GOT3 (cell line): ENCODE measurements around the gene STX12.
"Not testable (repeated sequence)": the region's sequence is repeated elsewhere in the genome, so short reads cannot be mapped to it uniquely, and the experiment has no call there.

Experiments used
- DNase-seq: peaks from one replicate; lab custom pipeline; 2025; ENCODE audit warnings: mixed read lengths; lab: John Stamatoyannopoulos, UW

The STX12 gene

DNA sequence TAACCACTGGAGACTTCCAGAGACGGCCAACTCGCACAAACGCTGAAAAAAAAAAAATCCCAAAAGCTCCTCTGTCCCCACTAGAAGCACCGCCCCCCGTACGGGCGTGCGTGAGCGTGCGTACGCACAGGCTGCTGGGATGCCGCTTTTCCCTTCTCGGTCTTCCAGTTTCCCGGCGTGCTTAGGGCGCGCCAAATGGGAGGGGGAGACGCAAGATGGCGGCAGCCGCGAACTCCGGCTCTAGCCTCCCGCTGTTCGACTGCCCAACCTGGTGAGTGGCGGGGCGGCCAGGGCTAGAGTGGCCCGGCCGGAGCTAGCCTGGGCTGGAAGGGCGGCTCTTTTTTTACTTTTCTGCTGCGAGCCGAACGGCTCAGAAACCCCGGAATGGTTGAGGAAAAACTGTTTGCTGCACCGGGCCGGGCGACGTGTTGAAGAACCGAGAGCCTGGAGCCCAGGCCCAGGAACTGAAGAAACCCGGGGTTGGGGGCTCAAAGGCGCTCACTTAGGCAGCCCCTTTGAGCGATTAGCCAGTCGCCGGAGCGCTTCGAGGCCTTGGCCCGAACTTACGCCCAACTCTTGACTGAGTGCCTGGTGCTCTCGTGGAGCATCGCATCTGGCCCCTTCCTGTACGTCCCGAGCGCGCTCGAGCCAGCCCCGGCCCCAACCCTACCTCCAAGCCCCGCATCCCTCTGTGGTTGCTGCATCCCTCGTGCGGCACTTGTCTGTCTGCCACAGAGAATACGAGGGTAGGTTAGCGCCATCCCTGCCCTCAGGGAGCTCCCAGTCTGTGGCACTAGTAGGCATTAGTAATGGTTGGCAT lies 57.8 kb downstream of the STX12 start, which contains the start of gene PPP1R8:
TSS of gene PPP1R8 (plus strand) at position 162 of the 820 bp plus-strand sequence. CDS start at position 216, 54 bp downstream.
- DNase-seq = peak; percentile 62

GRCh38 chr1:27831568-27832410 lies 58.8 kb downstream of the STX12 start:
- DNase-seq = no peak

DNA sequence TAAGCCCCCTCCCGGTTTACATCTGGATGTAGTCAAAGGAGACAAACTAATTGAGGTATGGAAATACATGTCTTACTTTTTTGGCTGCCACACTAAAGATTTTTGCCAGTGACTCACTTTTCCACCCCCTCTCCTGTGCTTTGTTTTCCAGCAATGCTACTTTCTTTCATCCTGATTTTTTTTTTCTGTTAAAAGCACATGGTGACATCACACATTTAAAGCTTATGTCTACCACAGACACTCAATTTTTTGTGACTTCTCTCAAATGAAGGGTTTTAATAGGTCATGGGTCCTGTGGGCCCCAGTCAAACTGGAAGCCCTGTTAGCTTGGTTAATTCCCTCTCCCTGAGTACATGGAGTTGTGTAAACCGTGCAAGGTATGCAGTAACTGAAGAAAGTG lies 59.7 kb downstream of the STX12 start:
- DNase-seq = no peak

DNA sequence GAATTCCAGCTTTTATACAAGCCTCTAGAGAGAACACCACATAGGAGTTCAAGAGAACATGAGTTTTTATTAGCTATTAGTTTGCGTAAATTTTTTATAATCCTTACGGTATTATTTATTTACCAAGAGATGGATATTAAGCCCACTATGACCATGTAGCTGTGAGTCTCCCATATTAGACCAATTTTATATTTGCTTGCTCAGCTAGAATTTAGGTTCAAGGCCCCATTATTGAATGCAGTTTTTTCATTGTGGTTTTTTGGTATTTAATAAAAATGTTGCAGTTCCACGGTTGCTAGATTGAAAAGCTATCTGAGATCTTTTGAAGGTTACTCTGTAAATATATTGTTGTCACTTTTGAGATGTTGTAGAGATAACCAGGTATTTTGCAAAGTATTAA lies 60.5 kb downstream of the STX12 start:
- no peak for DNase-seq

GRCh38 chr1:27835046-27835445 lies 62.0 kb downstream of the STX12 start:
- DNase-seq = no peak

DNA sequence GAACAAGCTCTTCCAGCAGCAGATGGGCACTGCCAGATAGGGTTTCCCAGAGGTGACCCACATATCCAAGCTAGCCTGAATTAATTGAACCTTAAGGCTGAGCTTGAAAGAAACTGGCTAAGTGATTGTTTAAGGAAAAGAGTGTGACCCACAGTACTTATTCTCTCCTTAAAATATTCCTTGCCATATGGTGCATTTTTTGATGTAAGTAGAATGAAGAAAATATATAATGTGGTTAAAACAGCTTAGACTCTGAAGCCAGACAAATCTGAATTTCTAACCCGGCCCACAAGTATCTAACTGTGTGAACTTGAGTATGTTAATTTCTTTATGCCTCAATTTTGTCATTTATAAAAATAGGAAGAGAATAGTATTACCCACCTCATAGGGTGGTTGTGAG lies 62.5 kb downstream of the STX12 start:
- DNase-seq = no peak

GRCh38 chr1:27849951-27850350 lies 76.9 kb downstream of the STX12 start:
- no peak for DNase-seq

GRCh38 chr1:27855085-27855484 lies 82.1 kb downstream of the STX12 start:
- DNase-seq = no peak

- DNase-seq = no peak
These were observed 83.7 kb downstream of the STX12 start for GRCh38 chr1:27856561-27857343.

- DNase-seq = not testable (repeated sequence)
These were observed 84.5 kb downstream of the STX12 start for GRCh38 chr1:27857552-27857951.

DNA sequence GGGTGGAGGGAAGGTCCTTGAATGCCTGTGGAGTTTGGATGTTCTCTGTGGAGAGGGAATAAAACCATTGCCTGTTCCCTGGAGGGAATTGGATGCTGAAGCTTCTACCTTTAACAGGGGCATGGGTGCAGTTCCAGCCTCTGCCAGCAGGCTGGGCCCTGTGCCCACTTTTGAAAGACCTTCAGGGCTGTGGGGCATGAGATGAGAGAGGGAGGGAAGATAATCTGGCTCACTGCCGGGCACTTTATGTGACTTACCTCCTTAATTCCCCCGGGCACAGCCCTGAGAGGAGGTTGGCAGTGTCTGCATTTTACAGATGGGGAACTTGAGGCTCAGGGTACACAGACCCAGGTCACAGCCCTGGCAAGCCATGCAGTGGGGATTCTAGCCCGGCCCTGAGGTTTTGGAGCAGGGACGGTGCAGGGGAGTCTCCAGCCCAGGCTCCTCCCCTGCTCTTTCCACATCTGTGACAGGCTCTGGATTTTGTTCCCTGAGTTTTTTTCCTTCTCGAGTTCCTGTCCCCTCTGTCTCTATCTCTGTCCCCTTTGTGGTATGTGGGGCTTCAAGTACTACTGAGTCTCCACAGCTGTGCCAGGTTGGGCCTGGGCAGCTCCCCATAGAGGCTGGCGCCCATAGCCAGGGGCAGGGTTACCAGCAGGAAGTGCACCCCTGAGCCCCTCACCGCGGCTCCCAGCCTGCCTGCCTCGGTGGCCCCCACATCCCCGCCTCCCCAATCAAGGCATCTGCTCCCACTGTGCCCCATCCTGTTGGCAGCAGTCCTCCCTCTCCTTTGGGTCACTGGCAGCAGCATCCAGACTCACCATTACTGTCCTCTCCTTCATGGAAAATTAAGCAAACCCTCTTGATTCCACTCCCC lies 85.3 kb downstream of the STX12 start:
- peak; percentile 54 for DNase-seq

DNA sequence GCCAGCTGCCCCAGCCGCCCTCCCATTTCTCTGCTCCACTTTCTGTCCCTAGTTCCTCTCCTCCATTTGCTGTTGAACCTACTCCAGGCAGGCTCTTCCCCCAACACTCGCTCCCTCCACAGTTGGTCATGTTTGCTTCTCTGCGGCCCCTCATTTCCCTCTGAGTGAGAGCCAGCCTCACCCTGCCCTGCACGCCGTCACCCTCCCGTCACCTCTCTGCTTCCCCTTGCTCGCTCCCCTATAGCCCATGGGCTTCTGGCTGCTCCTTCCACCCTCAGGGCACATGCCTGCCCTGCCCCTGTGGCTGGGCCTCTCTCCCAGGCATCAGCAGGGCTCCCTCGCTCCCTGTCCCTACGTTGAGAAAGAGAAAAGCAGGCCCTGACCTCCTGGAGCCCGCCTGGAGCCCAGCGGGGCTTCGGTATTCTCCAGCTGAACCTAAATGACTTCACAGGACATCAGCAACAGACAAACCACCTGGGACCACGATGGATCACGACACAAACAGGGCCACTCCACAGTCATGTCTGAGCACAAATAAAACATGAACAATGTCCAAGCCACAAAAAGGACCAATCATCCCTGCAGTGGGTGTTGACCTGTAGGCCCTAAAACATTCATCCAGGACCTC lies 86.0 kb downstream of the STX12 start:
- no peak for DNase-seq

DNA sequence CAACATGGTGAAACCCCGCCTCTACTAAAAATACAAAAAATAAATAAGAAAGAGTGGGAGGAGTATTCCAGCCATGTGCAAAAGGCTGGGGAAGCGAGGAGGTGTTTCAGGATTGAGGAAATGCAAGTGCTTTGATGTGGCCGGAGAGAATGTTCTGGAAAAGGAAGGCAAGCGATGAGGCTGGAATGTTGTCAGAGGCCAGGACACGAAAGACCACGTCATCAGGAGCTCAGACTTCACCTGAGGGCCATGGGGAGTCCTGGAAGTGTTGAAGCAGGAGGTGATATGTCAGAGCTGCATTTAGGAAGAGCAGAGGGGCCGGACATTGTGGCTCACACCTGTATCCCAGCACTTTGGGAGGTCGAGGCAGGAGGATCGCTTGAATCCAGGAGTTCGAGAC lies 88.4 kb downstream of the STX12 start:
- DNase-seq = no peak

GRCh38 chr1:27862004-27862403 lies 89.0 kb downstream of the STX12 start:
- no peak for DNase-seq

DNA sequence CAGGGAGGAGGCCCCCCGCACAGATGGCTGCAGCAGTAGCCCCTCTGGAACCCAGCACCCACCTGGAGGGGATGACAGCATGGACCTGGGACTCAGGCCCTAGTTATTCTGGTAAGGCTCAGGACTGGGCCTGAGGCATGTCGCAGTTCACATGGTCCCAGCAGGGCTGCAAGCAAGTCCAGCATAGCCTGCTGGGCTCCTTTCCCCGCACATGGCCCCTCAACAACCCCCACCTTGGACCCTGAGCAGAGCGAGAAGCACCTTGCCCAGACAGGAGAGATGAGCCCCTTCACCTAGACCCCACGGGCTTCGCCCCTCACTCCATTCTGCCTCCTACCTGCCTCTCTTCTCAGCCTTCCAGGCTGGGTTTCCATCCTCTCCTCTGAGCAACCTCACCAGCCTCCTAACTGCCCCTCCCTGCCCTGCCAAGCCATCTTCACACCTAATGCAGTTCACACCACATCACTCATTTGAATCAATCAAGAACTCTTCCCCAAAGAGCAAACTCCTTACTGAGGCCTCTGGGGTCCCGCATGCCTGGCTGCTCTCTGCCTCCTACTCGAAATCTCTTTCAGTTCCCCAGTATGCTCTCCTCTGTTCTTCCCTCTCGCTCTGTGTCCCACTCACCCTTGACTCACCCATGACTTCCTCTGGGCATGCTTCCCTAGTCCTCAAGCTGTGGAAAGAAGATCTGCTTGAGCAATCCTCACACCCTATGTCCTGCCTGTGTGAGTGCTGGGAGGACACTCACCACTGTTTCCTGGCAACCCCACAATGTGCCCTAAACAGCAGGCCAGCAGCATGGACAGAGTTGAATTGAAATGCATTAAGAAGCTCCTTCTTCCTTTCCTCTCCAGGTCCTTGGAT lies 89.9 kb downstream of the STX12 start:
- DNase-seq = peak; percentile 71

GRCh38 chr1:27863538-27863915 lies 90.5 kb downstream of the STX12 start:
- DNase-seq = no peak

GRCh38 chr1:27864264-27864895 lies 91.4 kb downstream of the STX12 start:
- no peak for DNase-seq

GRCh38 chr1:27865821-27866220 lies 92.8 kb downstream of the STX12 start:
- no peak for DNase-seq

DNA sequence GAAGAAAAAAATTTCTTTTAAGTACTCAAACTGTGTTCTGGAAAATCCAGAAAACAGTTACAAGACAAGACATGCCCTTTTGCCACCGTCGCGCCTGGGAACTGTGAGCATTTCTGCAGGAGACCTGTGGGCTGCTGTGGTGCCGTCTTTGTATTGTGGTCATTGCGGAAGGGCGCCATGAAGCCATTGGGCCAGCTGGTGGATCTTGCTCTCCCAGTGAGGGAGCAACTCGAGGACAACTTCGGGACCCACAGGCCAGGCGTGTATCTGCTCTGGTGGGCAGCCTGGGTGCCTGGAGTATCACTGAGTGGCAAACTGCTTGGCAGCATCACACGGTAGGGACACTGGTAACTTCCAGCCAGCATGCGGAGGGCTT lies 95.5 kb downstream of the STX12 start:
- no peak for DNase-seq
